Chondrocyte (in vitro differentiated cells): ENCODE measurements around the gene SPACA9. TPM values are rescaled to one million over a fixed set of nuclear protein-coding genes. Genes with fewer than 3 reads are reported as not detected.

ENCODE experiments used
- DNase-seq: peaks from one replicate; pipeline ENCODE4 v3.0.0; 2021; ENCODE audit warnings: mixed read lengths, low spot score
- H3K27ac Mint-ChIP-seq: one replicate; pipeline ENCODE4 v1.8.0; 2021; ENCODE audit warnings: mild to moderate bottlenecking, moderate library complexity, mixed read lengths; ENCODE audit not compliant: unreplicated experiment
- H3K27me3 Mint-ChIP-seq: 2 replicates; pipeline ENCODE4 v1.8.0; 2021; ENCODE audit warnings: low read depth, mixed read lengths
- H3K36me3 Mint-ChIP-seq: 2 replicates; pipeline ENCODE4 v1.8.0; 2021; ENCODE audit warnings: low read depth, mixed read lengths
- H3K4me1 Mint-ChIP-seq: 2 replicates; pipeline ENCODE4 v1.8.0; 2021; ENCODE audit warnings: low read depth, mild to moderate bottlenecking, mixed read lengths
- H3K4me3 Mint-ChIP-seq: one replicate; pipeline ENCODE4 v1.8.0; 2021; ENCODE audit warnings: mild to moderate bottlenecking, moderate library complexity, mixed read lengths; ENCODE audit not compliant: unreplicated experiment
- H3K9me3 Mint-ChIP-seq: 2 replicates; pipeline ENCODE4 v1.8.0; 2021; ENCODE audit warnings: low read depth, mixed read lengths
- CTCF ChIP-seq: fragments of 200-600 bp; sonication (generic); IDR thresholded peaks from 2 replicates; pipeline ENCODE4 v1.5.0; 2021; ENCODE audit warnings: antibody characterized with exemption, mild to moderate bottlenecking, moderate library complexity
- total RNA-seq: library from RNA; stranded (reverse); gene quantifications from 3 replicates; pipeline ENCODE4 v1.2.1, GENCODE V29; 2021

Gene SPACA9
- total RNA-seq, 1 donor from 2014 or later = 3.3 TPM

DNA sequence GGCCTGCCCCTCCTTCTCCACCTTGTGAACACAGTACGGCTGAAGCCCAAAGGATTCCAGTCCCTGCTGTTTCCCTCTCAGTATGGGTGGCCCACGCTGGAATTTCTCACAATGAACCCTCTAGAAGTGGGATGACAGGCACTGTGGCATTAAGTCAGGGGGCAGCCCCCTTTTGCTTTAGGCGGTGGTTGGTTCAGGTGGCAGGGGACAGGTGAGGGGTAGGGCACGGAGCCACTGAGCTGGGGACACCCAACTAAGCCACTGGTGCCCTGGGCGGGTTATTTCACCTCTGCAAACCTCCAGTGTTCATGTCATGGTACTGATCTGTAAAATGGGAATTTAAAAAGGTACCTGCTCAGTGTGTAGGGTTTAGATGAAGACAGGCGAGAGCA, 7.6 kb downstream of the SPACA9 start:
- Mint-ChIP-seq H3K4me1 (no peaks in the 10 kb centered on the region), H3K27ac (no peak overlapping the region), H3K36me3 (no peaks in the 10 kb centered on the region), H3K27me3 (no peaks in the 10 kb centered on the region), H3K9me3 (no peaks in the 10 kb centered on the region), H3K4me3 (no peak overlapping the region)
- DNase-seq = no peak
- TF ChIP-seq CTCF = no peak

DNA sequence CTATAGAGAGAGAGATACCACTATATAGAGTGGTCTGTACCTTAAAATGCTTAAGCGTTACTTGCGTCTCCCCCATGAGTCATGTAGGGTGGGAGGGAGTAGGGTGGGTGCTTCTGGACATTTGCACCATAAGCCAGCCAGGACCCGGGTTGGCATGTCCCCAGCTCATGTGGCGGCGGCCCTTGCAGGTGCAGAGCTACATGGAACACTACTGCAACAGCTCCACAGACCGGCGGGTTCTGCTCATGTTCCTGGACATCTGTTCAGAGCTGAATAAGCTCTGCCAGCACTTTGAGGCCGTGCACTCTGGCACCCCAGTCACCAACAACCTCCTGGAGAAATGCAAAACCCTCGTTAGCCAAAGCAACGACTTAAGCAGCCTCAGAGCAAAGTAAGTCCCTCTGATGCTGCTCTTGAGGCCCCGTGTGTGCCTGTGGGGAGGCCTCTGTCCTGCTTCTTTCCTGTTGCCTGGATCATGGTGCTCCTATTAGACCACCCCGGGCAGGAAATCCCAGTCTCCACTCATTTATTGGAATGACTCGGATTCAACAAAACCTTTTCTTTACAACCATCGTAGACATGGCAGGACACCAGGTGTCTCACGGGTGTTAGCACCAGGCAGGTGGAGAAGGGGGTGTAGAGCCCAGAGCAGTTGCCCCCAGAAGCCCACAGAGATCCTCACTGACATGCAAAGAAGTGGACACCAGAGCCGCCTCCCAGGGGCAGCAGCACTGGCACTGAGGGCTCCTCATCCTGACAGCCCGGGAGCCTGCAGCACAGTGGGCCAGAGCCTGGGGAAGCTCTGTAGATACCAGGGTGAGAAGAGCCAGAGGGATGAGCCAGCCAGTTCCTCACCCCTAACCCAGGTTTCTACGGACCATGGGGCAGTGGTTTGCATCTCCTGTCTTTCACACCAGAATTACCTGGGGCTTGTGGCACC, 8.8 kb downstream of the SPACA9 start:
- no peak overlapping the region for H3K27ac Mint-ChIP-seq
- no peak for TF ChIP-seq CTCF
- H3K27me3 Mint-ChIP-seq = no peaks in the 10 kb centered on the region
- H3K4me3 Mint-ChIP-seq = no peak overlapping the region
- peaks cover under 1% of the 10 kb centered on the region for H3K36me3 Mint-ChIP-seq
- no peak for DNase-seq
- H3K4me1 Mint-ChIP-seq = no peaks in the 10 kb centered on the region
- H3K9me3 Mint-ChIP-seq = no peaks in the 10 kb centered on the region

GRCh38 chr9:132888151-132888550, 9.5 kb downstream of the SPACA9 start:
- TF ChIP-seq CTCF = no peak
- Mint-ChIP-seq H3K27me3 (no peaks in the 10 kb centered on the region), H3K36me3 (peaks cover 7% of the 10 kb centered on the region), H3K9me3 (no peaks in the 10 kb centered on the region), H3K4me1 (no peaks in the 10 kb centered on the region), H3K27ac (no peak overlapping the region), H3K4me3 (no peak overlapping the region)
- DNase-seq = no peak

DNA sequence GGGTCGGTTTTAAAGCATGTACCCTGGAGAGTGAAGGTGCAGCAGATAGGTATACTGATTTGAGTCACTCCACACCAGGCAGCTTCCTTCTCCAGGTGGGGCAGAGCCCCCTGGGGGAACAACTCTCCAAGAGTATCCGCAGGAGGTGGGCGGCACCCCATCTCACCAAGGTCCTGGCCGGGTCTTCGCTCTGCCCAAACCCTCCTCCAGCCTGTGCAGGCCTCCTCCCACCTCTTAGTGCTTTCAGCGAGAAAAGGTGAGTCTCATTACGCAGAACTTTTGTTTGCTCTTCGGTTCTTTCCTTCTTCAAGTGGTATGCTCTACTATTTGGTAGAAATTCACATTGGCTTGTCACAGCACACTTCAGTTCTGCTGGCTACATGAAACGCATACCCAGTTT, 13.7 kb downstream of the SPACA9 start:
- H3K27ac Mint-ChIP-seq = no peak overlapping the region
- DNase-seq = no peak
- H3K27me3 Mint-ChIP-seq = no peaks in the 10 kb centered on the region
- peaks cover 4% of the 10 kb centered on the region for H3K4me1 Mint-ChIP-seq
- TF ChIP-seq CTCF = no peak
- no peaks in the 10 kb centered on the region for H3K9me3 Mint-ChIP-seq
- peaks cover 30% of the 10 kb centered on the region for H3K36me3 Mint-ChIP-seq
- no peak overlapping the region for H3K4me3 Mint-ChIP-seq

DNA sequence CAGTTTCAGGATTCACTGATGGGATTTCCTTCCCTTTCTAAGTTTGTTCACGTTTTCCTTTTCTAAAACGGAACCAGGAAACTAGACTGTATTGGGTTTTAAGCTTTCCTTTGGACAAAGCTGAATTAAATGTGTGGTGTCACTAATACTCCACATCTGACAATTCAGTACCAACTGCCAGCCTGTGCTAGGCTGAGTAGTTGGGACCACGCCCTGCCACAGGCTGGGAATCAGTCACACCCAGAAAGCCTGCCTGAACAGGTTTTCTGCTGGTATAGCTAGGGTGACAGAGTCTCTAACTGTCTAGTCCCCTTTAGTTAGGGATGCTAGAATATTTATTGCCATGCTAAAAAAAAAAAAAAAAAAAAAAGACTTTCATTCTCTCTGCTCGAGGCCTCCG, 15.6 kb downstream of the SPACA9 start:
- TF ChIP-seq CTCF = no peak
- H3K27ac Mint-ChIP-seq = no peak overlapping the region
- no peaks in the 10 kb centered on the region for H3K27me3 Mint-ChIP-seq
- DNase-seq = no peak
- H3K36me3 Mint-ChIP-seq = peaks cover 38% of the 10 kb centered on the region
- peaks cover 4% of the 10 kb centered on the region for H3K4me1 Mint-ChIP-seq
- H3K9me3 Mint-ChIP-seq = no peaks in the 10 kb centered on the region
- H3K4me3 Mint-ChIP-seq = no peak overlapping the region
